HepG2 (cell line): Measurements from ENCODE around the gene MLLT10. TPM values are rescaled to one million over a fixed set of nuclear protein-coding genes. Genes with fewer than 3 reads are reported as not detected.
A peak's percentile ranks its signal among the peaks of the same experiment; 100 is the strongest.

Experiments used
- BORCS8-MEF2B ChIP-seq: sonication (generic); formaldehyde crosslinking; IDR thresholded peaks from 2 replicates; pipeline ENCODE4 v1.8.0; 2022; ENCODE audit warnings: mild to moderate bottlenecking, missing genetic modification reagents
- FOXK1 ChIP-seq: sonication (generic); formaldehyde crosslinking; IDR thresholded peaks from 2 replicates; pipeline ENCODE4 v1.4.0; 2020; ENCODE audit warnings: low read depth, missing genetic modification reagents, borderline replicate concordance
- PHF21A ChIP-seq: sonication (generic); formaldehyde crosslinking; IDR thresholded peaks from 2 replicates; pipeline ENCODE4 v1.5.0; 2020; ENCODE audit warnings: mild to moderate bottlenecking, missing genetic modification reagents
- REL ChIP-seq: sonication (generic); formaldehyde crosslinking; conservative IDR thresholded peaks from 2 replicates; pipeline ENCODE4 v1.8.0; 2022; ENCODE audit warnings: mild to moderate bottlenecking, missing genetic modification reagents, moderate library complexity
- RFX3 ChIP-seq: IDR thresholded peaks from 2 replicates; pipeline ENCODE4 v1.6.1; 2016; ENCODE audit warnings: missing biosample characterization, missing genetic modification reagents
- SRSF4 ChIP-seq: fragments of 200-400 bp; formaldehyde crosslinking; IDR thresholded peaks from one replicate; pipeline ENCODE4 v1.6.1; 2018; ENCODE audit warnings: mild to moderate bottlenecking, low read depth, low read length, moderate library complexity; ENCODE audit not compliant: poor library complexity, severe bottlenecking
- ZFP90 ChIP-seq: sonication (generic); formaldehyde crosslinking; IDR thresholded peaks from 2 replicates; pipeline ENCODE4 v1.8.0; 2022; ENCODE audit warnings: missing genetic modification reagents, mild to moderate bottlenecking, inconsistent platforms, borderline replicate concordance
- ZNF562 ChIP-seq: sonication (generic); formaldehyde crosslinking; IDR thresholded peaks from 2 replicates; pipeline ENCODE4 v1.8.0; 2022; ENCODE audit warnings: missing genetic modification reagents, borderline replicate concordance
- ZNF598 ChIP-seq: sonication (generic); formaldehyde crosslinking; IDR thresholded peaks from 2 replicates; pipeline ENCODE4 v1.5.1; 2020; ENCODE audit warnings: mild to moderate bottlenecking, missing genetic modification reagents, borderline replicate concordance
- ZNF7 ChIP-seq: IDR thresholded peaks from 2 replicates; pipeline ENCODE4 v1.6.1; 2016; ENCODE audit warnings: missing biosample characterization, missing genetic modification reagents
- ZNF777 ChIP-seq: sonication (generic); formaldehyde crosslinking; IDR thresholded peaks from 2 replicates; pipeline ENCODE4 v1.4.0; 2020; ENCODE audit warnings: missing genetic modification reagents
- polyA plus RNA-seq, 8 experiments: library from polyadenylated mRNA; depleted of rRNA in 3 of 8; stranded (reverse) in 7 of 8; unstranded in 1 of 8; fragments of >200 nt; fragmentation: Illumina TruSeq in 4 of 8; extraction: Trizol in 4 of 8; gene quantifications; 2 replicates each; pipeline versions ENCODE4 v1.2.1 to v1.2.3, GENCODE V29; 2011 to 2016; ENCODE audit warnings: low read depth in 4 of 8, missing spikeins in 1 of 8, mixed read lengths in 1 of 8; ENCODE audit not compliant: insufficient read depth in 1 of 8
- total RNA-seq, 5 experiments: library from RNA; depleted of rRNA; stranded (reverse); fragments of >200 nt; fragmentation: Illumina TruSeq; extraction: Trizol; gene quantifications; 2 replicates each; pipeline ENCODE4 v1.2.3, GENCODE V29; 2016; ENCODE audit warnings: low read depth in 1 of 5
- TF ChIP-seq, protein P1 (sequence below): IDR thresholded peaks from 2 replicates; pipeline ENCODE4 v1.6.1; 2012; ENCODE audit warnings: low read length, improper control_type of control experiment
- TF ChIP-seq, protein P2 (sequence below): sonication (generic); formaldehyde crosslinking; conservative IDR thresholded peaks from 2 replicates; pipeline ENCODE4 v1.8.0; 2022; ENCODE audit warnings: mild to moderate bottlenecking, moderate library complexity, missing genetic modification reagents
- TF ChIP-seq, protein P3 (sequence below): sonication (generic); formaldehyde crosslinking; IDR thresholded peaks from one replicate; pipeline ENCODE4 v1.5.1; 2020; ENCODE audit warnings: mild to moderate bottlenecking, missing genetic modification reagents; ENCODE audit errors: not compliant biosample characterization

MLLT10 gene
- total and polyA plus RNA-seq, 2 of the 13 experiments (the other 11 are each of a cell fraction or from before 2014, with no cell fraction given): 51.3 to 84.1 TPM

DNA sequence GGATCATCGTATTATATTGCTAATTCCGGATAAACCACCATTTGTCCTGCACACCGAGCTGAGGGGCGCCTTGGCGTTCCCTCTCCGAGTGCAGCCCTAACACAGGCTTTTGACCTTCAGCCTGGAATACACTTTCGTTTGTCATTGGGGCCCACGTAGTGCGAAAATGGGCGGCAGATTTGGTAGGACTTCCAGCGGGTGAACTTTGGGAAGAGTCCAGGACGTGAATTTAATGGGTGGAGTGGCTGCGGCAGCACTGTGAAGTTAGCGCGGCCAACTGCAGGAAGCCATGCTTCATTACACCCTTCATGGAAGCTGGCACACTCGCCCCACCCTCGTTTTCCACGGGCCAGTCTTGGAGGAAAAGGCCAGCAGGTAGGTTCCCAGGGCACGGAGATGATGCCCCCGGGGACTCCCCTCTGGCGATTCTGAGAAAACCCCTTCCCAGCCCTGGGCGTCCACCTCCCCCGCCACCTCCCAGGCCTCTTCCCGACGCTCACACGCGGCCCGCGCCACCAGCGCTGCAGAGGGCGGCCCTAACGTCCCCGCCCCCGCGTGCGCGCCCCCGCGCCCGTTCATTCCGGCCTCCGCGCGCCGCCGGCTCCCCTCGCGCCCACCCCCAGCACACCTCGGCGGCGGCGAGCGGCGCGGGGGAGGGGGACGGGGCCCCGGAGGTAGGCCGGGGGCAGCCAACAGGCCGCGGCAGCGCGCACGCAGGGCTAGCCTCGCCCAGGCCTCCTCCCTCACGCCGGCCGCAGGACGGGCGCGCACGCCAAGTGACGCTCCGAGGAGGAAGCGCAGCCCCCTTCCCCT, at the start of gene MLLT10 (continued):
- TF ChIP-seq ZNF598 (CRISPR knock-in tag) (no peak; the same call in 1 of the 2 replicates), BORCS8-MEF2B (CRISPR knock-in tag) (peak; percentile 81), ZNF777 (CRISPR knock-in tag) (peak; percentile 66), FOXK1 (peak; percentile 52; the same call in 1 of the 2 replicates), RFX3 (CRISPR knock-in tag) (no peak), ZNF7 (no peak), REL (no peak), ZFP90 (CRISPR knock-in tag) (peak; percentile 81), ZNF562 (CRISPR knock-in tag) (no peak), PHF21A (CRISPR knock-in tag) (peak; percentile 91), SRSF4 (no peak)
- TF ChIP-seq, protein P1, sequence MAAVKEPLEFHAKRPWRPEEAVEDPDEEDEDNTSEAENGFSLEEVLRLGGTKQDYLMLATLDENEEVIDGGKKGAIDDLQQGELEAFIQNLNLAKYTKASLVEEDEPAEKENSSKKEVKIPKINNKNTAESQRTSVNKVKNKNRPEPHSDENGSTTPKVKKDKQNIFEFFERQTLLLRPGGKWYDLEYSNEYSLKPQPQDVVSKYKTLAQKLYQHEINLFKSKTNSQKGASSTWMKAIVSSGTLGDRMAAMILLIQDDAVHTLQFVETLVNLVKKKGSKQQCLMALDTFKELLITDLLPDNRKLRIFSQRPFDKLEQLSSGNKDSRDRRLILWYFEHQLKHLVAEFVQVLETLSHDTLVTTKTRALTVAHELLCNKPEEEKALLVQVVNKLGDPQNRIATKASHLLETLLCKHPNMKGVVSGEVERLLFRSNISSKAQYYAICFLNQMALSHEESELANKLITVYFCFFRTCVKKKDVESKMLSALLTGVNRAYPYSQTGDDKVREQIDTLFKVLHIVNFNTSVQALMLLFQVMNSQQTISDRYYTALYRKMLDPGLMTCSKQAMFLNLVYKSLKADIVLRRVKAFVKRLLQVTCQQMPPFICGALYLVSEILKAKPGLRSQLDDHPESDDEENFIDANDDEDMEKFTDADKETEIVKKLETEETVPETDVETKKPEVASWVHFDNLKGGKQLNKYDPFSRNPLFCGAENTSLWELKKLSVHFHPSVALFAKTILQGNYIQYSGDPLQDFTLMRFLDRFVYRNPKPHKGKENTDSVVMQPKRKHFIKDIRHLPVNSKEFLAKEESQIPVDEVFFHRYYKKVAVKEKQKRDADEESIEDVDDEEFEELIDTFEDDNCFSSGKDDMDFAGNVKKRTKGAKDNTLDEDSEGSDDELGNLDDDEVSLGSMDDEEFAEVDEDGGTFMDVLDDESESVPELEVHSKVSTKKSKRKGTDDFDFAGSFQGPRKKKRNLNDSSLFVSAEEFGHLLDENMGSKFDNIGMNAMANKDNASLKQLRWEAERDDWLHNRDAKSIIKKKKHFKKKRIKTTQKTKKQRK: no peak
- TF ChIP-seq, protein P2, sequence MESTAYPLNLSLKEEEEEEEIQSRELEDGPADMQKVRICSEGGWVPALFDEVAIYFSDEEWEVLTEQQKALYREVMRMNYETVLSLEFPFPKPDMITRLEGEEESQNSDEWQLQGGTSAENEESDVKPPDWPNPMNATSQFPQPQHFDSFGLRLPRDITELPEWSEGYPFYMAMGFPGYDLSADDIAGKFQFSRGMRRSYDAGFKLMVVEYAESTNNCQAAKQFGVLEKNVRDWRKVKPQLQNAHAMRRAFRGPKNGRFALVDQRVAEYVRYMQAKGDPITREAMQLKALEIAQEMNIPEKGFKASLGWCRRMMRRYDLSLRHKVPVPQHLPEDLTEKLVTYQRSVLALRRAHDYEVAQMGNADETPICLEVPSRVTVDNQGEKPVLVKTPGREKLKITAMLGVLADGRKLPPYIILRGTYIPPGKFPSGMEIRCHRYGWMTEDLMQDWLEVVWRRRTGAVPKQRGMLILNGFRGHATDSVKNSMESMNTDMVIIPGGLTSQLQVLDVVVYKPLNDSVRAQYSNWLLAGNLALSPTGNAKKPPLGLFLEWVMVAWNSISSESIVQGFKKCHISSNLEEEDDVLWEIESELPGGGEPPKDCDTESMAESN: peak; percentile 17; the same call in 1 of the 2 replicates
- TF ChIP-seq, protein P3, sequence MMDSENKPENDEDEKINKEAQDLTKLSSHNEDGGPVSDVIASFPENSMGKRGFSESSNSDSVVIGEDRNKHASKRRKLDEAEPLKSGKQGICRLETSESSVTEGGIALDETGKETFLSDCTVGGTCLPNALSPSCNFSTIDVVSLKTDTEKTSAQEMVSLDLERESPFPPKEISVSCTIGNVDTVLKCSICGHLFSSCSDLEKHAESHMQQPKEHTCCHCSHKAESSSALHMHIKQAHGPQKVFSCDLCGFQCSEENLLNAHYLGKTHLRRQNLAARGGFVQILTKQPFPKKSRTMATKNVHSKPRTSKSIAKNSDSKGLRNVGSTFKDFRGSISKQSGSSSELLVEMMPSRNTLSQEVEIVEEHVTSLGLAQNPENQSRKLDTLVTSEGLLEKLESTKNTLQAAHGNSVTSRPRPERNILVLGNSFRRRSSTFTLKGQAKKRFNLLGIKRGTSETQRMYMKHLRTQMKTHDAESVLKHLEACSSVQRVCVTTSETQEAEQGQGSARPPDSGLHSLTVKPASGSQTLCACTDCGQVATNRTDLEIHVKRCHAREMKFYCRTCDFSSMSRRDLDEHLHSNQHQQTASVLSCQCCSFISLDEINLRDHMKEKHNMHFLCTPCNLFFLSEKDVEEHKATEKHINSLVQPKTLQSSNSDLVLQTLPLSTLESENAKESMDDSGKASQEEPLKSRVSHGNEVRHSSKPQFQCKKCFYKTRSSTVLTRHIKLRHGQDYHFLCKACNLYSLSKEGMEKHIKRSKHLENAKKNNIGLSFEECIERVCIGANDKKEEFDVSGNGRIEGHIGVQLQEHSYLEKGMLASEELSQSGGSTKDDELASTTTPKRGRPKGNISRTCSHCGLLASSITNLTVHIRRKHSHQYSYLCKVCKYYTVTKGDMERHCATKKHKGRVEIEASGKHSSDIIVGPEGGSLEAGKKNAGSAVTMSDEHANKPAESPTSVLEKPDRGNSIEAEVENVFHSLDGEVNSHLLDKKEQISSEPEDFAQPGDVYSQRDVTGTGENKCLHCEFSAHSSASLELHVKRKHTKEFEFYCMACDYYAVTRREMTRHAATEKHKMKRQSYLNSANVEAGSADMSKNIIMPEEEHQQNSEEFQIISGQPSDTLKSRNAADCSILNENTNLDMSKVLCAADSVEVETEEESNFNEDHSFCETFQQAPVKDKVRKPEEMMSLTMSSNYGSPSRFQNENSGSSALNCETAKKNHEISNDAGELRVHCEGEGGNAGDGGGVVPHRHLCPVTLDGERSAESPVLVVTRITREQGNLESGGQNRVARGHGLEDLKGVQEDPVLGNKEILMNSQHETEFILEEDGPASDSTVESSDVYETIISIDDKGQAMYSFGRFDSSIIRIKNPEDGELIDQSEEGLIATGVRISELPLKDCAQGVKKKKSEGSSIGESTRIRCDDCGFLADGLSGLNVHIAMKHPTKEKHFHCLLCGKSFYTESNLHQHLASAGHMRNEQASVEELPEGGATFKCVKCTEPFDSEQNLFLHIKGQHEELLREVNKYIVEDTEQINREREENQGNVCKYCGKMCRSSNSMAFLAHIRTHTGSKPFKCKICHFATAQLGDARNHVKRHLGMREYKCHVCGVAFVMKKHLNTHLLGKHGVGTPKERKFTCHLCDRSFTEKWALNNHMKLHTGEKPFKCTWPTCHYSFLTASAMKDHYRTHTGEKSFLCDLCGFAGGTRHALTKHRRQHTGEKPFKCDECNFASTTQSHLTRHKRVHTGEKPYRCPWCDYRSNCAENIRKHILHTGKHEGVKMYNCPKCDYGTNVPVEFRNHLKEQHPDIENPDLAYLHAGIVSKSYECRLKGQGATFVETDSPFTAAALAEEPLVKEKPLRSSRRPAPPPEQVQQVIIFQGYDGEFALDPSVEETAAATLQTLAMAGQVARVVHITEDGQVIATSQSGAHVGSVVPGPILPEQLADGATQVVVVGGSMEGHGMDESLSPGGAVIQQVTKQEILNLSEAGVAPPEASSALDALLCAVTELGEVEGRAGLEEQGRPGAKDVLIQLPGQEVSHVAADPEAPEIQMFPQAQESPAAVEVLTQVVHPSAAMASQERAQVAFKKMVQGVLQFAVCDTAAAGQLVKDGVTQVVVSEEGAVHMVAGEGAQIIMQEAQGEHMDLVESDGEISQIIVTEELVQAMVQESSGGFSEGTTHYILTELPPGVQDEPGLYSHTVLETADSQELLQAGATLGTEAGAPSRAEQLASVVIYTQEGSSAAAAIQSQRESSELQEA: peak; percentile 55
